Activated T-cell treated with anti-CD3 and anti-CD28 coated beads, Interleukin-2, amount 50 U/mL, for 48 hours (primary cell): Measurements from ENCODE around the gene AXL.
"Not testable (repeated sequence)": the region's sequence is repeated elsewhere in the genome, so short reads cannot be mapped to it uniquely, and the experiment has no call there.

Experiments used
- DNase-seq, 2 experiments: peaks; one replicate each; pipeline ENCODE4 v3.0.0-alpha.2; 2020

Gene AXL

DNA sequence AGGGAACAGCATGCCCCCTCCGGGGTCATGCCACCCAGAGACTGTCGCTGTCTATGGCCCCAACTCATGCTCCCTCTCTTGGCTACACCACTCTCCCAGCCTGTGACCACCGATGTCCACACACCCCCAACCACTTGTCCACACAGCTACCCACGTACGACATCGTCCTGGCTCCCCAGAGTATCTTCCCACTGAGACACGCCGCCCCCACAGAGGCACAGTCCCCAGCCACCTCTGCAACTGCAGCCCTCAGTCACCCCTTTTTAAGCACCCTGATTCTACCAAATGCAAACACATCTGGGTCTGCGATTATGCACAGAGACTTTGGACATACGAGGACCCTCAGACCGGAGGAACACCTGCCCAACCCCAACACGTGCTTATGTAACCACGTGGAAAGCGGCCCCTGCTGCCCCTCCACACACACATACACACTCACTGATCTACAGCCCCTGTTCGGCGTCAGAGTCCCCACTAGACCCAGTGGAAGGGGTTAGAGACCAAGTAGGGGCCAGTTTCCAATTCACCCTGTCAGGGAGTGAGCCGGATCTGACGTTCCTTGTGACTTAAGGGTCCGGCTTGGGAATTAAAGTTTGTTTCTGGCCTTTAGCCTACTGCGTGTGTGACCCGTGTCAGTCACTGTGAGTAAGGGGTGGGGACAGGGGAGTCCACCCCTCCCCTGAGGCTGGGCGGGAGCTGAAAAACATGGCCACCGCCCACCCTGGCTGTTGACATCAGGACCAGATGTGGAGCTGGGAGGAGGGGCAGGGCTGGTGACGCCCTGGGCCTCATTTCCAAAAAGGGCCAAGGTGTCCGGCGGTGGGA lies 11.9 kb upstream of the AXL start:
- DNase-seq, result no peak

DNA sequence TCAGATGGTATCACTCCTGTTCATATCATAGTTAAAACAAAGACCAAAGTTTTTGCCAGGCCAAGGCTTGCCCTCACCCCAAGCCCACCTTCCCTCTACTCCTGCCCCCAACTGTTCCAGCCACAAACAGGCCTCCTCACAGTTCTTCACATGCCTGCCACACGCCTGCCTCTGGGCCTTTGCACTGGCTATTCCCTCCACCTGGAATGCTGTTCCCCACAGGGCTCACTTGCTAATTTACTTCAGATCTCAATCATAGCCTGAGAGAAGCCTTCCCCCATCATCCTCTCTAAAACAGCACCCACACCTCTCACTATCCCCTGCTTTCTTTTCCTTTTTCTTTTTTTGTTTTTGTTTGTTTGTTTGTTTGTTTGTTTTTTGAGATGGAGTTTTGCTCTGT lies 4.9 kb upstream of the AXL start:
- no peak for DNase-seq

DNA sequence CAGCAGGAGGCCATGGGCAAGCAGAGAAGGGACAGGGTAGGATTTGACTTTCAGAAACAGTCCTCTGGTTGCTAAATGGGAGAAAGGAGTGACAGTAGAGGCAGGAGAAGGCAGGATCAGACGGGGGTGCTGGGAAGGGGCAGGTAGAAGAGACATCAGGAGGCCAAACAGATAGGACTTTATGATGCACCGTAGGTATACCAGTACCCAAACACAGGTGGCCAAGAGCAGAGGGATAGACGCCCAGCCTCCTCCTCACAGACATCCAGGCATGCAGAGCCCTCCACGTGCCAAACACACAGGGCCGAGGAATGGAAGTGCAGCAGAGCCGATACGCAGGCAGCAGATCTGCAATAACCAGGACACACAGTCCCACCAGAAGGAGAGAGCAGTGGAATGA lies 1.3 kb upstream of the AXL start:
- no peak for DNase-seq

DNA sequence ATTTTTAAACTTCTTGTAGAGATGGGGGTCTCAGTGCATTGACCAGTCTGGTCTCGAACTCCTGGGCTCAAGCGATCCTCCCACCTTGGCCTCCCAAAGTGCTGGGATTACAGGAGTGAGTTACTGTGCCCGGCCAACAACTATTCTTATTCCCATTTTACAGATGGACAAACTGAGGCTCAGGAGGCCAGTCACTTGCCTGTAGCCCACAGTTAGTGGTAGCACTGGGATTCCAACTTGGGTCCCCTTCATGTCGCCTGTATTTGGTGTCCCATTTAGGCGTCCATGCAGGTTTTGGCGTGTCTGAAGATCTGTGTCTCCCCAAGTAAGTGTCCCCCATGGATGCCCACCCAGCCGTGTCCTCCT lies 791 bp upstream of the AXL start:
- DNase-seq, result no peak

DNA sequence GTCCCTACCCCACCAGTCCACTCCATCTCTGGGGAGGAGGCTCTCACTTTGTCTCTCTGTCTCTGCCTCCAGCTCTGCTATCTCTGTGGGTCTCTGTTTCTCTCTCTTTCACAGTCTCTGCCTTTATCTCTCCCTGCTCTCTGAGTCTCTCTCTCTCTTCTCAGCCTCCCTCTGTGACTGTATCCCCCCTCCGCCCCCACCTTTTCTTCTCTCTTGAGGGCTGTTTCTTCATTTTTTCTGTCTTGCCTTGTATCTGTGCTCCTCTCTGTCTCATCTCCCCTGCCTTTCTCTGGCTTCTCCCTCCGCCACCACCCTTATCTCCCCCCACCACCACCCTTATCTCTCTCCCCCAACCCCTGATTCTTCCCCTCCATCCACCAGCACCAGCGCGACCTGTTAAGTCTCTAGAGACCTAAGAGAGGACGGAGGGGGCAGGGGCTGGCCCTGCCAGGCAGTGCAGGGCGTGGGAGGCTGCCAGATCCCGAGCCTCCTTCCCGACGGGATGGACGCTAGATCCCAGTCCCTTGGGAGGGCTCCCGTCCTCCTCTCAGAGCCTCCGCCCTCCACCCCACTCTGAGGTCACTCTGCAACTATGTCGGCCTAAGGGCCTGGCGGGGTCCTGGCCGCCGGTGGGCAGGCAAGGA lies 1.0 kb downstream of the AXL start:
- DNase-seq, result no peak

DNA sequence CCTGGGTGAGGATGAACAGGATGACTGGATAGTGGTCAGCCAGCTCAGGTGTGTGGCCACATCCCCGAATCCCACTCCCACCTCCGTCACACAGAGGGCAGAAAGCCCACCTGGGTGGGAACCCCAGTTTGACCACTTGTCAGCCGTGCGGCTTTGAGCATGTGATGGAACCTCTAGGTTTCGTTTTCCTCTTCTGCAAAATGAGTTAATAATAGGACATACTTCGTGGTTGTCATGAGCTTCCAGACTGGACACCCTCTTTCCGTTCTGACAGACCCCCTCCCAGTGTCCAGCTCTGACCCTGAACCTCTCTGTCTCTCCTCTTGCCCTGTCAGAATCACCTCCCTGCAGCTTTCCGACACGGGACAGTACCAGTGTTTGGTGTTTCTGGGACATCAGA lies 1.8 kb downstream of the AXL start:
- DNase-seq, result no peak

DNA sequence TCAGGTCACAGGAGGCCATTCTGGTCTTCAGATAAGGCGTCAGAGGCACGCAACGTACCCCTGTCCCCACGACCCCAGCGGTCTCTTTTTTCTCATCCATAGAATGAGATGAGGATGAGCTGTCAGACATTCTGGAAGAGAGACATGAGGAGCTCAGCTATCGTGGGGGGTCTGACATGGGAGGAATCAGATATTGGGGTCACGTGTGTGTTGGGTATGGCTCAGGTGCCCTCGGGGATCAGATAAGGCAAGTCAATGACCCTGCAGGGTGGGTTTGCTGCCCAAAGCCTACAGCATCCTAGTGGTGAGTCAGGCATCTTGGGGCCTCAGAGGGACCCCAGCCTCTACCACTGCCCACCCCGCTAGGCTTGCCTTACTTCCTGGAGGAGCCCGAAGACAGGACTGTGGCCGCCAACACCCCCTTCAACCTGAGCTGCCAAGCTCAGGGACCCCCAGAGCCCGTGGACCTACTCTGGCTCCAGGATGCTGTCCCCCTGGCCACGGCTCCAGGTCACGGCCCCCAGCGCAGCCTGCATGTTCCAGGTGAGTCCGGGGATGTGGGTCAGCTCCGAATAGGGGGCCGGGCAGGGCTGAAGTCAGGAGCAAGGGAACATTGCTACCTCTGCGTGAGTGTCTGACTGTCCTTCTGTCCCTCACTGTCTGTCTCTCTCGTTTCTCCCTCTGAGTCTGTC lies 2.6 kb downstream of the AXL start:
- DNase-seq, result no peak

DNA sequence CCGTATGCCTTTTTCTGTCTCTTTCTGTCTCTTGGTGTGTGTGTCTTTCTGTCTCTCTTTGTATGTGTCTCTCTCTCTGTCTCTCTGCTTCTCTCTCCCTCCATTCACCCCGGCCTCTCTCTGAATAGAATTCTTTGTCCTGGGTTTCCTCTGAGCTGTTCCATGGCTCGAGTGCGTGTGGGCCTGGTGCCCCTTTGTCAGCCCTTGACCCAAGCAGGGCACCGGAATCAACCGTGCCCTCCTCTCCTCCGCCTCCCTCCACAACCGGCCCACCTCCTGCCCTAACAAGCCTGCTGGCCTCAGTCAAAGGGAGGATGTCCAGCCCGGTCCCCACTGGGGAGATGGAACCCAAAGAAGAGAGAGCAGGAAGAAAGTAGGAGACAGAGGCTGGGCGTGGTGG lies 3.2 kb downstream of the AXL start:
- no peak for DNase-seq

DNA sequence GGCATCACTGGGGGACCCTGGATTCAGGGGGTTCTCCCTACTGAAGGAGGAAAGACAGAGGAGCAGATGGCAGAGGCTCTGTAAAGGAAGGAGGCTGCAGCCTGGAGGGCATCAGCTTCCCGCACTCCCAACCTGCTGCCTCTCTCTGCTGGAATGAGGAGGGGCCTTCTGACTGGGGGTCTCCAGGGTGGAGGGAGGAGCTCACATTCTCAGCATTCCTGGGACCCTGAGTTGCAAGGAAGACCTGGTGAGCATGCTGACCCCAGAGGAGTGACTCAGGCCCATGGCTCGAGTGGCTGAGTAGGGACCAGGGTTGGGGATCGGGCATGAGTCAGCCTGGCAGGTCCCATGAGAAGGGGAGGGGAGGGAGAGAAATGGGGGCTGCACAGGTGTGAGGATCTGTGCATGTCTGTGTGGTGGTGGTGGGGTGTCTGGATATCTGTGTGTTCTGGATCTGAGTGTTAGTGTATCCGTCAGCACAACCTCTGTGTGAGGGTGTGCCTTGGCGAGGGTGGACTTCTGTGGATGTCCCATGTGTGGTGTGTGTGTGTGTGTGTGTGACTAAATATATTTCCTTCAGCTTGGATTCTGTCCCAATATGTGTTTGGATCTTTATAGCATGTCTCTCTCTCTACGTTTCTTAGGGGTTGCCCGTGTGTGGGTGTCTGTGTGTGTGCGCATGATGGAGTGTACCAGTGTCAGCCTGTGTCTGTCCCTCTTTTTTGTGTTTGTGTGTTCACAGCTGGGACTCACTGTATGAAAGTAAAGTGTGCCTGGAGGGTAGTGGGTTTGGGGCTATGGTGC lies 4.6 kb downstream of the AXL start:
- DNase-seq, result no peak

DNA sequence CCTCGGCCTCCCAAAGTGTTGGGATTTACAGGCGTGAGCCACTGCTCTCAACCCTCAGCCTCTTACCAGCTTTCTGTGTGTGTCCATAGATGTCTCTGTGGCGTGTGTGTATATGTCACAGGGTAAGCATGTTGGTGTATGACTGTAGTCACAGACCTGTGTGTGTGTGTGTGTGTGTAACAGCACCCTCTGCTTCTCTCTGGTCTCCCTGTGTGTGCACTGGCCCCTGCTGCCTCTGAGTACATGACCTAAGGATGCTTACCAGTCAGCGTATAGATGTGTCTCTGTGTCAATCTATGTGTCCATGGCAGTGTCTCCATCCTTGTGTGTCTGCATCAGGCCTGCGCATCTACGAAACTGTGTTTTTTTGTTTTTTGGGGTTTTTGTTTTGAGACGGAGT lies 5.6 kb downstream of the AXL start:
- no peak for DNase-seq

DNA sequence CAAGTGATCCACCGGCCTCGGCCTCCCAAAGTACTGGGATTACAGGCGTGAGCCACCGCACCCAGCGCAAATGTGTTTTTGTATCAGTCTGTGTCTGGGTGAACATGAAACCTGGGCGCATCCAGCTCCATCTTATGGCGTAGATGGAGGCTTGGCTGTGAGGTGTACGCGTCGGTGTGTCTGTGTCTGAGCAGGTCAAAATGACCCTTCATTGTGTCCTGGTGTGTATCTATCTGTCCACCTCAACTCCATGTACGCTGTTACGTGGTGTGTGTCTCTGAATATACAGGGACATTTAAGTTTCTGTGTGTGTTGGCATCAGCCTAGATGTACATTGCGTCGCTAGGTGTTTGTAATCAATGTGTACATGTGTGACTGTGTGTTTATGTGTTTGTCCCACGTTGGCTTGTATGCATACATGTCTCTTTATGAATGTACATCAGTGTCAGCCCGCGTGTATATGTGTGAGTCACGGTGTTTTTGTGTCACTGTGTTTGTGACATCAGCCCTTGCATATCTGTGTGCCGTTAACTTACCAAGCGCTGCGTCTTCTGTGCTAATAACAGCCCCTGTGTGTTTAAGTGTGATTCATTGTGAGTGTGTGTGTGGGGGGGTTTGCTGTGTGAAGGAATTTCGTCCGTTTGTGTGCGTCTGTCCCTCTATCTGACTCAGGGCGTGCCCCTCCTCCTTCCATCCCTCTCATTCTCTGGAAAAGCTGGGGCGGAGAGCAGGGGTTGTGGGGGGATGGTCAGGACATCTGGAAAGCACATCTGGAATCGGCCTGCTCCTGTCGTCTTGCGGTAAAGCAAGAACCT lies 6.4 kb downstream of the AXL start:
- DNase-seq, result no peak

DNA sequence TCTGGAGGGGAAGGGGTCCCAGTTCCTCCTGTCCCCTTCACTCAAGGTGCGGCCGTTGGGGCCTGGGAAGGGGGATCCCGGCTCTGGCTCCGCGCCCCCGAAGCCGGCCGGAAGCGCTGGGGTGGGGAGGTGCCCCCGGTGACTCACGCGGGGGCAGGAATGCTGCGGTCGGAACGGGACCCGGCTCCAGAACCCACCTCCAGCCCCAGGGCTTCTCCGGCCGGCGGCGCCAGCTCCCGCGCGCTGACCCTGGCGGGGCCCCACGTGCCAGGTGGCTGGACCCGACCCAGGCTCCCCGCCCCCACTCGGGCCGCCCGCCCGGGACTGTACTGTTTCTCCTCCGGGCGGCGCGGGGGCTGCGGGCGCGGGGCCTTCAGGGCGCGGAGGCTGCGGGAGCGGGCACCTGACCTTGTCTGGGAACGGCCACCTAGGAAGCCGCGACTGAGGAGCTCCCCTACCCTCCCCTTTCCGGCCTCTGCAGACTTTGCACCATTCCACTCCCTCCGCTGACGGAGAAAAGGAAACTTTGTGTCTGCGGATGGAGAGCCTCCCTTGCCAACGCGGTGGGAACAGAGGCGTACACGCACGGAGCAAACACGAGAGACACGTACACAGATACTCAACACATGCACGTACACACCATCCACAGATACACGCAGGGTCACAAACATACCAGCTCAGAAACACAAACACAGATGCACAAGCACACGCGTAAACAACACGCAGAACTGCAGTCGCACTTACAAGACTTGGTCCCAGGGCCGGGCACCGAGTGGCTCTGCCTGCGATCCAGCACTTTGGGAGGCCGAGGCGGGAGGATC lies 7.2 kb downstream of the AXL start:
- peak; percentile 60 to 64 for DNase-seq

DNA sequence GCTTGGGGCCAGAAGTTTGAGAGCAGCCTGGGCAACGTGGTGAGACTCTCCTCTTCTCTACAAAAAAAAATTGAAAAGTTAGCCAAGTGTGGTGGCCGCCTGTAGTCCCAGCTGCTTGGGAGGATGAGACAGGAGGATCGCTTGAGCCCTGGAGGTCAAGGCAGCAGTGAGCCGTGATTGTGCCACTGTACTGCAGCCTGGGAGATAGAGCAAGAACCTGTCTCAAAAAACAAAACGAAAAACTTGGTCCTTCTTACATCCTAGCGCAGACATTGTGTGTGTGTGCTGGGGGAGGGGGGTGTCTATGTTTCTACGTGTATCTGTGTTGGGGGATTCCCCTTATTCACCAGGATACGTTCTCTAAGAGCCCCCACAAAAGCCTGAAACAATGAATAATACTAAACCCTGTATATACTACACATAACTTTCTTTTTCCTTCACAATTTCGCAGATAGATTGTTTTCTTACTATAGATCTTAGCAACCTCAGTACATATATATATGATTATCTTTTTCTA lies 7.9 kb downstream of the AXL start:
- no peak for DNase-seq

DNA sequence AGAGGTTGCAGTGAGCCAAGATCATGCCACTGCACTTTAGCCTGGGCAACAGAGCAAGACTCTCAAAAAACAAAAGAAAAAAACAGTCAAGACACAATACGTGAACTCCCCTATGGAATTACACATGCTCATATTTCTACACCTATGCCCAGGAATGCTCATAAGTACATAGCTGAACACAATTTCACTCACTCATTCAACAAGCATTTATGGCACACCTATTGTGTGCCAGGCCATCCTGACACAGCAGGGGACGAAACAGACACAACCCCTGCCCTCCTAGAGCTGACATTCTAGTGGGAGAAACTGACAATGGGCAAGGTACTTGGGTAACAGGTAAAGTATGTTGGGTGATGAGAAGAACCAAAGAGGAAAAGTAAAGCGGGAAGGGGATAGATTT lies 9.5 kb downstream of the AXL start:
- no peak for DNase-seq

DNA sequence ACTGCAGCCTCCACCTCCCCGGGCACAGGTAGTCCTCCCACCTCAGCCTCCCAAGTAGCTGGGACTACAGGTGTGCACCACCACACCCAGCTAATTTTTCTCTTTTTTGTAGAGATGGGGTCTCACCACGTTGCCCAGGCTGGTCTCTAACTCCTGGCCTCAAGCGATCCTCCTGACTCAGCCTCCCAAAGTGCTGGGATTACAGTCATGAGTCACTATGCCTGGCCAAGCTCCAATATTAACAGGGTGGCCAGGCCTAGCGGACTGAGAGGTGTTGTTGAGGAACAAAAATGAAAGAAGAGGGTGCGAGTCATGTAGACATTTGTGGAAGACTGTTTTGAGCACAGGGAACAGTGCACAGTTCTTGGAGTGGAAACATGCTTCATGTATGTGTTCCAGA lies 10.3 kb downstream of the AXL start:
- not testable (repeated sequence) for DNase-seq

DNA sequence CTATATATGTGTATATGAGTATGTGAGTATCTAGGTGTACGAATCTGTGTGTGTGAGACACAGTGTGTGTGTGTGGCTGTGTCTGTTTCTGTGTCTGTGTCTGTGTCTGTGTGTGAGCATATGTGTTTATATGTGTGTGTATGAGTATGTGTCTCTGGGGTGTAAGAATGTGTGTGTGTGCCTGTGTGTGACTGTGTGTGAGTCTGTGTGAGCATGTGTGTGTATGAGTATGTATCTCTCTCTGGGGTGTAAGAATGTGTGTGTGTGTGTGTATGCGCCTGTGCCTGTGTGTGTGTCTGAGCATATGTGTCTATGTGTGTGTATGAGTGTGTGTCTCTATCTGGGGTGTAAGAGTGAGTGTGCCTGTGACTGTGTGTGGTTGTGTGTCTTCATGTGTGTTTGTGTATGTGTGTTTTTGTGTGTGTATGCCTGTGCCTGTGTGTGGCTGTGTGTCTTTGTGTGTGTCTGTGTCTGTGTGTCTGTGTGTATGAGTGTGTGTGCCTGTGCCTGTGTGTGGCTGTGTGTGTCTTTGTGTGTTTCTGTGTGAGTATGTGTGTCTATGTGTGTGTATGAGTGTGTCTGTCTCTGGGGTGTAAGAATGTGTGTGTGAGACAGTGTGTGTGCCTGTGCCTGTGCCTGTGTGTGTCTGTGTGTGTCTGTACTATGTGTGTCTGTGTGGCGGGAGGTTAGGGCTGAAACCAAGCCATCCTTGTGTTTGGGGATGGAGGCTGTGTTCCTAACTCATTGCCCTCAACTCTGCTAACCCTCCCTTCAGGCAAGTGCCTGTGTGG lies 11.2 kb downstream of the AXL start:
- DNase-seq, result no peak

DNA sequence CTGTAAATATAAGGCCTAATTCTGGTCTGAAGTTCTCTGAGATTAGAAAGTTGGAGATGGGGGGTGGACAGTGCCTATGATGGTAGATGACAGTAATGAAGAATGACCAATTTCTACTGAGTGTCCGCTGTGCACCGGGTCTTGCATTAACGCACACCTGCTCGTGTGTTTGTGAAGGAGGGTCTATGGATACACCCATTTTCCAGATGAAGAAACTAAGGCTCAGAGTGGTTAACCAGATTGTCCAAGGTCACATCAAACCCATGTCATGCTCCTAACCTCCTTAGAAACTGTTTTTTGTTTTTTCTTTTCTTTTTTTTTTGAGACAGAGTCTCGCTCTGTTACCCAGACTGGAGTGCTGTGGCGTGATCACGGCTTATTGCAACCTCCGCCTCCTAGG lies 13.7 kb downstream of the AXL start:
- no peak for DNase-seq

DNA sequence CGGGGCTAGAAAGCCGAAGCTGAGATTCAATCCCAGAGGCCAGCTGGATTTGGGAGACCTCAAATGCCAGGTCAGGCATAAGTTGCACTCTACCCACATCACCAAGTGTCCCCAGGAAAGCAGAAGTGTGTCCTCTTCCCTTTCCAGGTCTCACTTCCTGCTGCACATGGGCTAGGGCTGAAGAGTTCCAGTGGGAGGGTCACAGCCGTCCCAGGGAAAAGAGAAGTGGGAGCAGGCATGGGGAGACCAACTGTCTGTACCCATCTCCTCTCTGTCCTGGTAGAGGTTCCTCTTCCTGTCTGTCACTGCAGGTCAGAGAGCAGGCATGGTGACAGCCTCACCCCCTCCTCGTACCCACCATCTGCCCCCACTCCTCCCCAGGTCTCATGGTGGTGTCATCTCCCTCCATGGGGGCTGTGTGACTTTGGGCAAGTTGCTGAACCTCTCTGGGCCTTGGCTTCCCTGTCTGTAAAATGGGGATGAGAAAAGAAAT lies 14.8 kb downstream of the AXL start:
- DNase-seq, result no peak

DNA sequence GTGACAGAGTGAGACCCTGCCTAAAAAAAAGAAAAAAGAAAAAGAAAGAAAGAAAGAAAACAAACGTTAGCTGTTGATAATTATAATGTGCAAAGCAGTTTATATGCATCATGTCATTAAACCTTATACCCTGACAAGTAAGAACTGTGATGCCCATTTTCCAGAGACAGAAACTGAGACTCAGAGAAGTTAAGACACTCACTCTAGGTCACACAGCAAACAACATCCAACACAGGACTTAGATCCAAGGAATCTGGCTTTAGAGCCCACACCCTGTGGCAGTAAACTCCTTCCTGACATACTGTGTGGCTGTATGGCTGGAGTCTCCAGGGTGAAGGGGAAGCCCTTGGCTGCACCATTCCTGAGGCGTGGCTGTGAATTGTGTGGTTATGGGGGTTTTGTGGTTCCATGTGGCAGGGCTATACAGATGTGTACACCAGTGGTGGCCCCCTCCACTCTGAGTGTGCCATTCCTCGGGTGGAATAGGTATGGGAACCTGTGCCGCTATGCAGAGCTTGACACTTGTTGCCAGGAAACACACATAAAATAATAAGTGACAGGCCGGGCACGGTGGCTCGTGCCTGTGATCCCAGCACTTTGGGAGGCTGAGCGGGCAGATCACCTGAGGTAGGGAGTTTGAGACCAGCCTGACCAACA lies 15.6 kb downstream of the AXL start:
- DNase-seq, result no peak

DNA sequence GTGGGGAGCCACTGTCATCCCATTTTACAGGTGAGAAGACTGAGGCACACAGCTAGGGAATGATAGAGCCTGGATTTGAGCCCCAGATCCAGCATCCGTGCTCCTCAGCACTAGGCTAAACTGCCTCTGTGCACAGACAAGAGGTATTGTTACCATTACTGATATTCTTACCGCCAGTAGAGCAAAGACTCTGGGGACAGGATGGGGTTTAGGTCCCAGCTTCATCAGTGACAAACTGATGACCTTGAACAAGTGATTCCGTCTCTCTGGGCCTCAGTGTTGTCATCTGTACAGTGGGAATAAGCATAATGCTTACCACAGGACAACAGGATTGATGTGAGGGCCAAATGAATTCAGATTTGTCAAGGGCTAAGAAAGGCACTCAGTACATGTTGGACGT lies 16.5 kb downstream of the AXL start:
- no peak for DNase-seq
